Cardiac septum (tissue), 1 donor: ENCODE results near the gene PTPN3. TPM values are rescaled to one million over a fixed set of nuclear protein-coding genes. Genes with fewer than 3 reads are reported as not detected.

Experiments
- DNase-seq: peaks from one replicate; pipeline ENCODE4 v3.0.0-alpha.2; 2020; ENCODE audit warnings: low spot score
- intact Hi-C: fragments of 100-400 bp; cut with DNase I; formaldehyde crosslinking; loops from one replicate; pipeline ENCODE4 v1.14.0; 2022
- total RNA-seq: library from RNA; stranded (reverse); fragmentation: NEBNext Ultra II Directional; extraction: Animal tissue kit (Norgen Biotek cat#: 25700); gene quantifications from one replicate; pipeline ENCODE4 v1.2.1, GENCODE V29; 2021
- donor health status: DM: no; HTN: no; CAD: no.

Gene PTPN3
- total RNA-seq, 1 donor from 2014 or later = 17.4 TPM

- intact Hi-C loops = no loop called here
- DNase-seq = no peak
Measured at GRCh38 chr9:109481856-109482255, 16.3 kb downstream of the PTPN3 start.

GRCh38 chr9:109479822-109480221 is 18.3 kb downstream of the PTPN3 start:
- DNase-seq = no peak
- intact Hi-C loops = no loop called here

- intact Hi-C loops = no loop called here
- DNase-seq = no peak
Measured at GRCh38 chr9:109478665-109479380, 19.3 kb downstream of the PTPN3 start.

- intact Hi-C loops = no loop called here
- no peak for DNase-seq
Measured at GRCh38 chr9:109478051-109478563, 20.0 kb downstream of the PTPN3 start.

GRCh38 chr9:109477258-109478050 is 20.7 kb downstream of the PTPN3 start:
- no peak for DNase-seq
- intact Hi-C loops = loop anchor here (2.0 kb wide), 1 partner anchor 21 kb away; the partner anchor contains the start of gene PTPN3

- DNase-seq = no peak
- intact Hi-C loops = loop anchor here (2.0 kb wide), 1 partner anchor 22 kb away; the partner anchor contains the start of gene PTPN3
Measured at GRCh38 chr9:109476642-109477257, 21.4 kb downstream of the PTPN3 start.

- DNase-seq = no peak
- intact Hi-C loops = no loop called here
Measured at GRCh38 chr9:109475526-109475925, 22.6 kb downstream of the PTPN3 start.

- no peak for DNase-seq
- intact Hi-C loops = no loop called here
Measured at GRCh38 chr9:109474944-109475343, 23.2 kb downstream of the PTPN3 start.

GRCh38 chr9:109474170-109474569 is 23.9 kb downstream of the PTPN3 start:
- intact Hi-C loops = no loop called here
- DNase-seq = no peak

- intact Hi-C loops = no loop called here
- DNase-seq = no peak
Measured at GRCh38 chr9:109473329-109473728, 24.8 kb downstream of the PTPN3 start.

- intact Hi-C loops = no loop called here
- no peak for DNase-seq
Measured at GRCh38 chr9:109471475-109472393, 26.4 kb downstream of the PTPN3 start.

- no peak for DNase-seq
- intact Hi-C loops = no loop called here
Measured at GRCh38 chr9:109469646-109470358, 28.3 kb downstream of the PTPN3 start.

GRCh38 chr9:109468927-109469326 is 29.2 kb downstream of the PTPN3 start:
- DNase-seq = no peak
- intact Hi-C loops = no loop called here

GRCh38 chr9:109467936-109468335 is 30.2 kb downstream of the PTPN3 start:
- intact Hi-C loops = no loop called here
- DNase-seq = no peak

GRCh38 chr9:109466623-109467590 is 31.2 kb downstream of the PTPN3 start:
- DNase-seq = no peak
- intact Hi-C loops = no loop called here

GRCh38 chr9:109463924-109464625 is 34.0 kb downstream of the PTPN3 start:
- no peak for DNase-seq
- intact Hi-C loops = no loop called here

GRCh38 chr9:109460576-109460975 is 37.5 kb downstream of the PTPN3 start:
- DNase-seq = no peak
- intact Hi-C loops = no loop called here
